Activated T-cell treated with anti-CD3 and anti-CD28 coated beads for 1 hour (primary cell): ENCODE measurements around the gene ADGRG6.

Experiments used
- DNase-seq: peaks from one replicate; pipeline ENCODE4 v3.0.0-alpha.2; 2020; ENCODE audit warnings: low read depth

Gene ADGRG6

DNA sequence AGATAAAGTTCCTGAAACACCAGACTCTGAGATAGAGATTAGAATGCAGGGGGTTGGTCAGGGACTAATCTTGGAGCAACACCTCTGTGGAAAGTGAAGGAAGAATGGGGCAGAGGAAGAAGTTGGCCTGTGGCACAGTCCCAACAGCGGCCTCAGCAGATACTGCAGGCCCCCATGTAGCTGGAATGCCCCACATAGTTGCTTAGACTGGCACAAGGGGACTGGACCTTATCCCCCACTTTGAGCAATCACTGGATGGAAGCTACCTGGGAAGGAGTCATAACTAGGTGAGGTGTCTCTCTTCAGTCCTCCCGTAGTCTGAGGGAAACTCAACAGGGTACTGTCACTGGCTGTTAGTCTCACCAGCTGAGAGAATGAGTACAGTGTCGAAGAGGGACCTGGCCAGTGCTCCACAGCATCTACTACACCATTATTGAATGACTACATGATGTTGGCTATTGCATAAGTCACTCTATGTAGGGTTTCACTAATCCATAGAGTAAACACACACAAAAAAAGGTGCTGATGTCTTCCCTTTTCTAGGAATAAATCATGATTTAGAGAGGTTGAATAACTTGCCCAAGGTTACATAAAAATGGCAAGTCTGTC, 47.5 kb downstream of the ADGRG6 start:
- DNase-seq, result no peak

GRCh38 chr6:142350309-142350708, 48.5 kb downstream of the ADGRG6 start:
- DNase-seq, result no peak

DNA sequence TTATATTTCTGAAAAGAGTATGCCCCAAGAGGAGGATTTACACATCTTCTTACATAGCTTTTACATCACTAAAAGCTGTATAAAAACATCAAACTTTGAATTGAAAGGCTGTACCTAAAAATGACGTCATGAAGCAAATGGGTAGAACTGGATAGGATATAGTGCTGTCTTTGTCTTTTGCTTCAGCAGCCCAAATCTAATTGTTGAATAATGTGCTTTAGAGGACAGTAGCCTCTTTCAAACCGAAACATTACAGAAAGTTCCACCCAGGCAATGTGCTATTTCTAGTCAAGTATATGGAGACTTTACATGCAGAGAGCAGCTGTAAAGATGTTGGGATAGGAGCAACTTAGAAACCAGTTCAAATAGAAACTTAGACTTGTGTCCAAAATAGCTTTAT, 51.9 kb downstream of the ADGRG6 start:
- no peak for DNase-seq

GRCh38 chr6:142354650-142355049, 52.8 kb downstream of the ADGRG6 start:
- DNase-seq, result no peak

GRCh38 chr6:142355520-142356174, 53.8 kb downstream of the ADGRG6 start:
- DNase-seq, result no peak

DNA sequence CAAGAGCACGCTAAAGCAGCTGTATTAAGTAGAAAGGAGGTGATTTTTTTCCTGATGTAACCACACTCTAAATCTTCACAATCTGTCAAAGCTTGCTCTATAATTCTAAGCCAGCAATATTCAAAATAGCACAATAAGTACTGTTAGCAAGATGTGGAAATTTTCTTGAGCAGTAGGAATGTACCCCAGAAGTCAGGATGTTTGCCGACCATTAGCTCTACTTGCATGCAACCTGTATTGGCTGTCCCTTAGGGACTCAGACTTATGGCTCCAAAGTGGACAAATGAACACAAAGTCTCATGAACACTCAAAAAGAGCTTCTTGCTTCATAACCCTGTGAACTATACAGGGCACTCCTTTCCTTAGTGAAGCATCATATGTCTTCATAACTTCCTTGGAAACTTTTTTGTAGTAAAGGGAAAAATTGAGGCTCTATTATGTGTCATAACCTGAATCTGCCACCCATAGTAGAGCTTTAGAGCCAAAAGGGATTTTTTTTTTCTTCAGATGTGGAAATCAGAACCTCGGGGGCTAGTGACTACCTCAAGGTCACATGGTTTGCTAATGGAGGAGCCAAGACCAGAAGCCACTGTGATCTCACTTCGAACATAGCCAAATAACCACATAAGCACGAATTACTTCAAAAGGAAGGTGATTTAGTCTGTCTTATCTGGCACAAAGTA, 54.5 kb downstream of the ADGRG6 start:
- no peak for DNase-seq

GRCh38 chr6:142356884-142357225, 55.0 kb downstream of the ADGRG6 start:
- DNase-seq, result no peak

DNA sequence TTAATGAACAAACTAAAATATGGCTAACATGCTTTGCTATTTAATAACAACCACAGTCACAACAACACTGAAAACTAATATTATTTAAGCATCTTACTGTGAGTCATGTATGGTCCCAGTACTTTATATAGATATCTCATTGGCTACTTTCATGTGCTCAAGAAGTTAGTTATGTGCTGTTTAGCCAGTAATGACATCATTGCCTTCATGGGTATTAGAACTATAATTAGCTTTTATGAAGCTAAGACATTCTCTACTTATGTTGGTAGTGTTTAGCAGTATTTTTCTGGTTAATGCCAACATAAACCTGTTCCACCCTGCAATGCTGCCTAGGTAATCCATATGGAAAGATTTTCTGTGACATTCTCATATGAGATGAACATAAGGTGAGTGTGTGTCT, 56.1 kb downstream of the ADGRG6 start:
- DNase-seq, result no peak

DNA sequence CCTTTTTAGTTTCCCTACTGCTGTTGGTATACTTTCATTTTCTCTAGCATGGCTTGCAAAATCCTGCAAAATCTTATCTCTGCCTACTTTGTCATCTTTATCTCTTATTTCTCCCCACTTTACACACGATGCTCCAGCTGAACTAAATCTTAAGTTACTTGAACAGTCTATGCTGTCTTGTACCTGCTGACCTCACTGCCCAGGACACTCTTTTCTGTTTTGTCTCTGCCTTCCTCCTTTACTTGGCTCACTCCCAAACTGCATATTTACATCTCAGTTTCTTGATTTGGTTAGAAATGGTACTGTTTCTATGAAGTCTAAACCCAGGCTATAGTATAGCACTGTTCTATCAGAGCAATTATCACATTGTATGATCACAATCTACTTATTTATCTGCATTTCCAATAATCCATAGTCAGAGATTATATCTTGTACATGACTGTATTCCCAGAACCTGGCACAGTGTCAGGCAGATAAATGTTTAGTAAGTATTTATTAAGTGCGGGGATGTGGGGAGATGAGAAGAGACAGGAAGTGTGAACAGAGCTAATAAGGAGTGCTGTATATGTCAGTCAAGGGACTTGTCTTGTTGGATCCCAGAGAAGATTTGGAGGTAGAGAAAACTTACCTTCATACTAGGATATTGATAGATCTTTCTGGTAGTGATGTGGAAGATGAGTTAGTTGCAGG, 57.6 kb downstream of the ADGRG6 start:
- no peak for DNase-seq

DNA sequence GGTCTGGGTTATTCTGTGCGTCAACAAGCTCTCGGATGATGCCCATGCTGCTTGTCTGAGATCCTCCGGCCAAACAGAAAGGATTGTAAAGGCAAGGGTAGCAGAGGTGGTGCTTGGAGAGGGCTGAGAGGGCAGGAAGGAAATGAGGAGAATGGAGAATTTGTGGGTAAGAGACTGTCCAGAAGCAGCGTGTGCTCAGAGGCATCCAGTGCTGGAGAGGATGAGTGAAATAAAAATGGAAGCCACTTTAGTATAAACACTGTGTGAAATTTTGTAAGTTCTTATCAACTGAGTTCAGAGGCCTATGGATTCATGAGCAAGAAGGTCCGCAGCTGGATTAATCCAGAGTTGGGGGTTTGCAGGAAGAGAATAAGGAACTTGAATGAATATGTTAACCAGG, 59.5 kb downstream of the ADGRG6 start:
- no peak for DNase-seq

GRCh38 chr6:142361779-142362750, 60.3 kb downstream of the ADGRG6 start:
- no peak for DNase-seq

DNA sequence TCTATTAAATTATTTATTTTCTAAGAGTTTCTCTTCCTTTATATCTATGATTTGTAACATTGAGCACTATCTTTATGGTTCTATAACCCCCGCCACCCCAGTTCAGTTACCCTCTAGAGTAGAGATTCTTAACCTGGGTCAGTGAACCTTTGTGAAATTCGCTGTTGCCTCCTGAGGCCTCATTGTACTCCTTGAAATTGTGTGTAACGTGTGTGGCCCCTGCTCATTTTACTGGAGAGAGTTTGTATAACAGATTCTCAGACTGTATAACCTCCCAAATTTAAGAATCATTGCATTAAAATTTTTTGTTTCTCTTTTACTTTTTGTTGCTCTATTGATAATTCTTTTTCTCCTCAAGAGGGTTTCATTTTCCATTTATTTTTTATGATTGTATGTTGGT, 65.3 kb downstream of the ADGRG6 start:
- DNase-seq, result no peak

DNA sequence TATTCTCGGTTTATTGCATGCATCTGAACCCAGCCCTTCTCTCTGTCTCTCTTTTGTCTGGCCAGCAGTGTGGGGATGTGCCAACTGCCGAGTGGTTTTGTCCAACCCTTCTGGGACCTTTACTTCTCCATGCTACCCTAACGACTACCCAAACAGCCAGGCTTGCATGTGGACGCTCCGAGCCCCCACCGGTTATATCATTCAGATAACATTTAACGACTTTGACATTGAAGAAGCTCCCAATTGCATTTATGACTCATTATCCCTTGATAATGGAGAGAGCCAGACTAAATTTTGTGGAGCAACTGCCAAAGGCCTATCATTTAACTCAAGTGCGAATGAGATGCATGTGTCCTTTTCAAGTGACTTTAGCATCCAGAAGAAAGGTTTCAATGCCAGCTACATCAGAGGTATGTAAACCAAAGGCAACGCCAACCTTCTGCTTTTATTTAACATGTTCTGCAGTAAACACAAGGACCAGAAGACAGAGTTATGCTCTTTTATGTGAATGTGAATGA, 65.8 kb downstream of the ADGRG6 start:
- no peak for DNase-seq

DNA sequence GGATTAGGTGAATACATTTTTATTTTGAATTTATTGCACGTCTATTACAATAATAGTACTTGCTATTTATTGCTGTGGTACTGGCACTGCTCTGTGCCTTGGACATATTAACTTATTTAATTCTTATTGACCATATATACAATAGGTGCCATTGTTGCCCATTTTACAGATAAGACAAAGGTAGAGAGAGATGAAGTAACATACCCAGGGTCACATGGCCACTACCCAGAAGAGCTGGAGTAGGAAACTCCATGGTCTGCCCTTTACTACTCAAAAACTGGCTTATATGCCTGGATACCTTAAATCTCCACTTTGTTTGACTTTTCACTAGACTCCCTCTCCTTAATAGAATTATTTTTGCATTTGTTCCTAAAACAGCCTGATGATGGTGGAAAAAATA, 67.5 kb downstream of the ADGRG6 start:
- DNase-seq, result no peak

DNA sequence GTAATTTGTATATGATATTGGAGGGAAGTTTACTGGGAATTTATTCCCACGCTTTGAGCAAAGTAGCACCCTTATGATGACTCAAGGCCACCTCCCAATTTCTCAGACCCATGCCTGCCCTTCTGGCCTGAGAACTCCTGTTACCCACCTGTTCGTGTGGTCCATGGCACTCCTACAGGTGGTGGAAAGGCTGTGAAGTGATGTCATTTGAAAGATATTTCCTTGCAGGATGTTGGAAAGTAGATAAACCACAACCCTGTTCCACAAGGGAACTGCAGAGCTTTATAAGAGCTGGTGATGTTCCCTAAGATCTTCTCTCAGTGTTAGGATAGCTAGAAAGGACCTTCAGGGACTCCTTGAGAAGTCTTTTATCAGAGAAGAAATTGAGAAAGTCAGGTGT, 70.5 kb downstream of the ADGRG6 start:
- DNase-seq, result no peak

DNA sequence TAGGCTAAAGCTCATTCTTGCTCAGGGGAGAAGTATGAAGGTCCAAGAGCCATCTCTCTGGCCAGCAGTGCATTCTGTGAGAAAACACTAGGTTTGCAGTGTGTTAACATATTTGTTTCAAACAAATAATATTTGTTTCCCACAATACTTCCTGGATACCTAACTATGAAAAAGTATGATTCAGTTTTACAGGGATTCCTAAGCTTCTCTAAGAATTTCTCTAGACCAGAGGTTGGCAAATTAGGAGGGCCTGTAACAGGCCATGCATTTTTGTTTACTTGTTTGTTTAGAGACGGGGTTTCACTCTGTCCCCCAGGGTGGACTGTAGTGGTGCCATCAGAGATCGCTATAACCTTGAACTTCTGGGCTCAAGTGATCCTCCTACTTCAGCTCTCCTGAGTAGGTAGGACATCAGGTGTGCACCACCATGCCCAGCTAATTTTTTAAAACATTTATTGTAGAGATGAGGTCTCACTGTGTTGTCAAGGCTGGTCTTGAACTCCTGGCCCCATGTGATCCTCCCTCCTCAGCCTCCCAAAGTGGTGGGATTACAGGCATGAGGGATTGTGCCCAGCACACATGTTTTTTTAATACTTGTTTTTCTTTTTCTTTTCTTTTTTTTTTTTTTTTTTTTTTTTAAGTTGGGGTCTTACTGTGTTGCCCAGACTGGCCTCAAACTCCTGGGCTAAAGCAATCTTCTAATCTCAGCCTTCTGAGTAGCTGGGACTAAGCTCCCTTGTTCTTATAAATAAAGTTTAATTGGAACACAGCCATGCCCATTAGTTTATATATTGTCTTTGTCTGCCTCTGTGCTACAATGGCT, 71.7 kb downstream of the ADGRG6 start:
- no peak for DNase-seq

- DNase-seq, result no peak
These were observed 72.4 kb downstream of the ADGRG6 start for GRCh38 chr6:142374091-142374770.

DNA sequence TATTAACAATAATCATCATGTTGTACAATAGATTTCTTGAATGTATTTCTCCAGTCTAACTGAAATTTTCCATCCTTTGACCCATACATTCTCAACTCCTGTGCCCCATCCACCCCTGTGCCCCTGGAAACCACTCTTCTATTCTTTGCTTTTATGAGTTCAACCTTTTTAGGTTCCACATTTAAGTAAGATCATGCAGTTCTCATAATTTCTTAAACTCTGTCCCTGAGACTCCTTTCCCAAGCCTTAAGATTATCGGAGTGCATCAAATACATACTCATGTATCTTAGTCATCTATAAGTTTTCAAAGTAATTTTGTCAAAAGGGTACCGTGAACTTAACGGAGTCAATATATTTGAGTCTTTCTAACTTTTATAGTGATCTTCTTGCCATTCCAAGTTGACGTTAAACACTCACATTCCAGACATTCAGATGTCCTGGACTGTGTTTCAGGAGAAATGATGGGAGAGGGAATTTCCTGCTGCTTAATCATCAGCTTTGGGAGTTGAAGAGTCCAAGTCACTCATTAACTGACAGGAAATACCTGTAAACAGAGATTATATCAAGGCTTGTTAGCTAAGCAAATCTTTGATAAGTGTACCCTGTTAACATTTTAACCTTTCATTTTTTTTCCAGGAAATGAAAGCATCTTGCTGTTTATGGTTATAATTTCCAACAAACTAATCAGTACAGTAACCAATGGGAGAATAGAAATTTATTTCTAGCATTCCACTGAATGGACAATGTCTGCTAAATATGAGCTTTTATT, 73.3 kb downstream of the ADGRG6 start:
- no peak for DNase-seq

GRCh38 chr6:142376115-142376514, 74.3 kb downstream of the ADGRG6 start:
- no peak for DNase-seq
